ENCODE data around the gene MTUS2.

GRCh38 chr13:29137995-29138394 is 317.9 kb downstream of the MTUS2 start:
- TF ChIP-seq POLR2A (IDR thresholded peaks at IDR 0.05) (no peak), CTCF (IDR thresholded peaks at IDR 0.05) (no peak)
